Colonic mucosa (tissue), 4 donors: ENCODE results near the gene AK9. TPM values are rescaled to one million over a fixed set of nuclear protein-coding genes. Genes with fewer than 3 reads are reported as not detected.

Experiments used
- DNase-seq: peaks from one replicate; pipeline ENCODE4 v3.0.0-alpha.2; 2020
- H3K27ac ChIP-seq: fragments of 200-600 bp; one replicate; pipeline ENCODE4 v1.8.0; 2021
- H3K27me3 ChIP-seq: fragments of 200-600 bp; one replicate; pipeline ENCODE4 v1.8.0; 2021
- H3K36me3 ChIP-seq: fragments of 200-600 bp; one replicate; pipeline ENCODE4 v1.8.0; 2021
- H3K4me1 ChIP-seq: fragments of 200-600 bp; one replicate; pipeline ENCODE4 v1.8.0; 2021; ENCODE audit warnings: mild to moderate bottlenecking
- H3K4me3 ChIP-seq: fragments of 200-600 bp; one replicate; pipeline ENCODE4 v1.8.0; 2021
- H3K9ac ChIP-seq, 2 donors: one replicate each; pipeline ENCODE4 v1.7.0; 2013; ENCODE audit warnings: control low read depth in 2 of 2, low read depth in 2 of 2, low read length in 2 of 2
- H3K9me3 ChIP-seq: fragments of 200-600 bp; one replicate; pipeline ENCODE4 v1.8.0; 2021
- CTCF ChIP-seq: fragments of 200-600 bp; IDR thresholded peaks from one replicate; pipeline ENCODE4 v1.8.0; 2022; ENCODE audit warnings: antibody characterized with exemption, mild to moderate bottlenecking
- intact Hi-C: fragments of 100-400 bp; cut with DNase I; formaldehyde crosslinking; loops from one replicate; pipeline ENCODE4 v1.14.1; 2022
- total RNA-seq, 2 donors: library from RNA; stranded (reverse); fragmentation: NEBNext Ultra II Directional in 1 of 2; extraction: Animal tissue kit (Norgen Biotek cat#: 25700) in 1 of 2; gene quantifications; one replicate each; pipeline ENCODE4 v1.2.1, GENCODE V29; 2021
- donor health status: healthy.
- donor health status: DM: no; HTN: no; CAD: no.
- donor health status: DM: no; HTN: no; CAD: no.

Gene AK9
- total RNA-seq, 2 donors from 2014 or later: 5.6 to 5.7 TPM

- intact Hi-C loops: no loop called here
- Histone ChIP-seq H3K9ac (no peak overlapping the region), H3K9me3 (no peaks in the 10 kb centered on the region), H3K36me3 (no peaks in the 10 kb centered on the region), H3K27ac (no peak overlapping the region), H3K4me1 (no peaks in the 10 kb centered on the region), H3K27me3 (no peaks in the 10 kb centered on the region), H3K4me3 (no peak overlapping the region)
- no peak for TF ChIP-seq CTCF
- no peak for DNase-seq
Measured at GRCh38 chr6:109498052-109498451, 192.9 kb downstream of the AK9 start.

GRCh38 chr6:109496036-109496772 is 194.8 kb downstream of the AK9 start:
- Histone ChIP-seq H3K9me3 (no peaks in the 10 kb centered on the region), H3K27ac (no peak overlapping the region), H3K4me3 (no peak overlapping the region), H3K27me3 (no peaks in the 10 kb centered on the region), H3K9ac (no peak overlapping the region), H3K36me3 (no peaks in the 10 kb centered on the region), H3K4me1 (no peaks in the 10 kb centered on the region)
- DNase-seq: no peak
- intact Hi-C loops: no loop called here
- TF ChIP-seq CTCF: no peak

- Histone ChIP-seq H3K27ac (no peak overlapping the region), H3K36me3 (no peaks in the 10 kb centered on the region), H3K4me3 (no peak overlapping the region), H3K9ac (no peak overlapping the region), H3K9me3 (no peaks in the 10 kb centered on the region), H3K4me1 (no peaks in the 10 kb centered on the region), H3K27me3 (no peaks in the 10 kb centered on the region)
- no peak for TF ChIP-seq CTCF
- intact Hi-C loops: no loop called here
- DNase-seq: no peak
Measured at GRCh38 chr6:109493865-109494264, 197.1 kb downstream of the AK9 start.

- H3K4me1 ChIP-seq: no peaks in the 10 kb centered on the region
- no peak overlapping the region for H3K27ac ChIP-seq
- intact Hi-C loops: no loop called here
- TF ChIP-seq CTCF: no peak
- no peaks in the 10 kb centered on the region for H3K27me3 ChIP-seq
- H3K4me3 ChIP-seq: no peak overlapping the region
- no peaks in the 10 kb centered on the region for H3K9me3 ChIP-seq
- DNase-seq: no peak
- no peak overlapping the region for H3K9ac ChIP-seq
- H3K36me3 ChIP-seq: no peaks in the 10 kb centered on the region
Measured at GRCh38 chr6:109491207-109491938, 199.6 kb downstream of the AK9 start.

- no peak overlapping the region for H3K27ac ChIP-seq
- no peak overlapping the region for H3K9ac ChIP-seq
- TF ChIP-seq CTCF: no peak
- intact Hi-C loops: no loop called here
- no peaks in the 10 kb centered on the region for H3K27me3 ChIP-seq
- H3K9me3 ChIP-seq: no peaks in the 10 kb centered on the region
- H3K4me3 ChIP-seq: no peak overlapping the region
- no peak for DNase-seq
- H3K36me3 ChIP-seq: no peaks in the 10 kb centered on the region
- no peaks in the 10 kb centered on the region for H3K4me1 ChIP-seq
Measured at GRCh38 chr6:109490713-109491112, 200.3 kb downstream of the AK9 start.
